GM10847 (cell line): ENCODE measurements around the gene ORAI3.

Experiments
- POLR2A ChIP-seq: IDR thresholded peaks from 2 replicates; pipeline ENCODE4 v1.6.1; 2011; ENCODE audit not compliant: insufficient read length; ENCODE audit errors: extremely low read depth

ORAI3 gene

DNA sequence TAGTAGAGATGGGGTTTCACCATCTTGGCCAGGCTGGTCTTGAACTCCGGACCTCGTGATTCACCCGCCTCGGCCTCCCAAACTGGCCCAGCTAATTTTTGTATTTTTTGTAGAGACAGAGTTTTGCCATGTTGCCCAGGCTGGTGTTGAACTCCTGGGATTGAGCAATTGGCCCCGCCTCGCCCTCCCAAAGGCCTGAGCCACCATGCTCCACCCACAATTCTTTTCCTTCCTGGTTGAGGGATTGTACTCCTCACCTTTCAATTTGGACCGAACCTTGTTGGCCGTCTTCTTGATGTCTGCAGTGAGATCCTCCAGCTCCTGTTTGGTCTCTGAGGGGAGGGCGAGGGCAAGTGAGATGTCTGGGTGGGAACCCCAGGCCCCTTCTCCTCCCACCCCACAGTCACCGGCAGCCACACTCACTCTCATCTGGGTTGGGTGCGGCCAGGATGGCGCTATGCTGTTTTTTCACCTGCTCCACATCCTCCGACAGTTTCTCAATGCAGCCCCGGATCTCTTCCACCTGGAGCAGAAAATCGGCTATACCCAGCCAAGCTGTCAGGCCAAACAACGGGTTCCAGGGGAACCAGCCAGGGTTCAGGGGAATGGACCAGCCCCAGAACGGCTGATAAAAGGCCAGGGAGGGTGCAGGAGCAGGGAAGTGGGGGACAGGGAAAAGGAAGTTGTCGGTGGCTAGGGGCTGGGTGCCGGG lies 52.0 kb downstream of the ORAI3 start:
- no peak for TF ChIP-seq POLR2A

DNA sequence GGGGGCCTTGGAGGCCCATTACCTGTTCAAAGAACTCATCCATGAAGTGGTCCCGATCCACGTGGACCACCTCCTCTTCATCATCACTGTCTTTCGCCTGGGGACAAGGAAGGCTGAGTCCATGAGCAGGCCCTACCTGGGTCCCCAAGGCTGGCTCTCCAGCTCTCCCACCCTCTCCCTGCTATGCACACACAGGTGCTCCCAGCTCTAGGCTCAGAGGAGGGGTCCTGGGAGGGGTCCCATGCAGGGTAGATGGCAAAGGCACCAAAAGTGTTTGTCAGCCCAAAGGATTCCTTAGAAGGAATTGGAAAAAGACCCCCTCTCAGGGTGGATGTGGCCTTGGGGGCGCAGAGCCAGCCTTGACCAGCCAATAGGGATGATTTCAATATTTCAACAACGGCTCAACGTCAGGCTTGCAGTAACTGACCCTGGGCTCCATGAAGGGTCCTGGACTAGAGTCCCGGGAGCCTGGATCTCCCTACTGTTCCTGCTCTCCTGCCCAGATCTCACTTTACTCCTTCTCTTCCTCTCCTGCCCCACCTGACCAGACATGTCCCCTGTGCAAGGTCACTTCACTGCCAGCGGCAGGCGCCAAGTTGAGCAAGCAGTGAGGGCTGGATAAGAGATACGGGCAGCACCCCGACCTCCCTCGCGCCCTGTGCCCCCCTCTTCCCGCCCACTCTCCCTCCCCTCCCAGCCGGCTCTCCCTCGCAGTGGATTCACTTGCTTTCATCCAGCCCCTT lies 52.8 kb downstream of the ORAI3 start:
- no peak for TF ChIP-seq POLR2A

DNA sequence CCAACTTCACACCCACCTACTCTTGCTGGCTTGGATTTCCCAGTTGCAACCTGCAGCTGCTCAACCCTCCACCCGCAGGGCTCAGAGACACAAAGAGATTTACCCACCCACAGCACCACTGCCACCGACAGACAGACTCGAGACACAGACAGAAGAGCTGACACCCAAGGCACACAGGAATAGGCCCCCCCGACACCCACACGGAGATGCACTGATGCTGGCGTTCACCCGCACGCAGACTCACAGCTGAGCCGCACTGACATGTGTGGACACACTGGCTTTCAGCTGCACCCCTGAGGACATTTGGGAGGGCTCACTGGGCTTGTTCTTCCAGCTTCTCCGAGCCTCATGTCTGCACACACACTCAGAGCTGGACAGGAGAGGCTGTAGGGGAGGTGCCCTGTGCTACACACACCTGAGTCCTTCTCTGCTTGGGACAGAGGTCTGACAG lies 53.4 kb downstream of the ORAI3 start:
- no peak for TF ChIP-seq POLR2A

DNA sequence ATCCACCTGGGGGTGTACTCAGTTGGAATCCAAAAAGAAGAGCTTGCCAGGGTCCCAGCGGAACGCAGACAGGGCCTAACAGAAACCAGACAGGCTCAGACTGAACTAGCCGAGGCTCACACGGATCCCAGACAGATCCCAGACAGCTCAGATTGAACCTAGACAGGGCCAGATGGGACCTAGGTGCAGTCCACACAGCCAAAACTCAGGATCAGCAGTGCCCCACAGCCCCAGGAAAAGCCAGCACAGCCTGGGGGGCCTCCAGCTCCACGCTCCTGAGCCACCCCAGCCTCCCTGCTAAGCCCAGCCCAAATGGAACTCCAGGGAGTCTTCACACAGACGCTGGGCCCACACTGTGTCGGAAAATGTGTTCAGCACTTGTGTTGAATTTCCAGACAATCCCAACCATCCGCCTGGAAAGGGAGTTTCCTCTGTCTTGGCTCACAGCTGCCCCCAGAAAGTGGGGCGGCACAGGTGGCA lies 54.0 kb downstream of the ORAI3 start:
- no peak for TF ChIP-seq POLR2A

DNA sequence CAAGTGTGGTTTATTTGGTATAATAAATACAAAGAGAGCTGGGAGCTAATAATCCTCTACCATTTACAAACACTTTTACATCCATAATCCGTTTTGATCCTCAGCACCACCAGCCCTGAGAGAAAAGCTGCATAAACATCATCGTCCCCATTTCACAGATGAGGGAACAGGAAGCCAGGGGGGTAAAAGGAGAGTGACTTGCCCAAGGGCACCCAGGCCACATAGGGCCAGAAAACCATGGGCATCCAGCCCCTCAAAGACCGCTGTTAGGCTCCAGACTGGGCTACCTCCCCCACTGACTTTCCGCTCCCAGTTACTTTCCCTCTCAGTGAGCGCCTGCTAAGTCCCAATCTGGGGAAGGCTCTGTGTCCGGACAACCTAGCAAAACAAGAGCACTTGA lies 54.9 kb downstream of the ORAI3 start:
- no peak for TF ChIP-seq POLR2A
